ENCODE measurements around the gene CFAP299.

- TF ChIP-seq POLR2AphosphoS5 (IDR thresholded peaks at IDR 0.05) (no peak), CTCF (IDR thresholded peaks at IDR 0.05 in 8 of 11, conservative IDR thresholded peaks at IDR 0.05 in 3 of 11) (no peak)
Observed at GRCh38 chr4:80840396-80840795, 504.9 kb downstream of the CFAP299 start.
